ENCODE data around the gene CNGB1.

DNA sequence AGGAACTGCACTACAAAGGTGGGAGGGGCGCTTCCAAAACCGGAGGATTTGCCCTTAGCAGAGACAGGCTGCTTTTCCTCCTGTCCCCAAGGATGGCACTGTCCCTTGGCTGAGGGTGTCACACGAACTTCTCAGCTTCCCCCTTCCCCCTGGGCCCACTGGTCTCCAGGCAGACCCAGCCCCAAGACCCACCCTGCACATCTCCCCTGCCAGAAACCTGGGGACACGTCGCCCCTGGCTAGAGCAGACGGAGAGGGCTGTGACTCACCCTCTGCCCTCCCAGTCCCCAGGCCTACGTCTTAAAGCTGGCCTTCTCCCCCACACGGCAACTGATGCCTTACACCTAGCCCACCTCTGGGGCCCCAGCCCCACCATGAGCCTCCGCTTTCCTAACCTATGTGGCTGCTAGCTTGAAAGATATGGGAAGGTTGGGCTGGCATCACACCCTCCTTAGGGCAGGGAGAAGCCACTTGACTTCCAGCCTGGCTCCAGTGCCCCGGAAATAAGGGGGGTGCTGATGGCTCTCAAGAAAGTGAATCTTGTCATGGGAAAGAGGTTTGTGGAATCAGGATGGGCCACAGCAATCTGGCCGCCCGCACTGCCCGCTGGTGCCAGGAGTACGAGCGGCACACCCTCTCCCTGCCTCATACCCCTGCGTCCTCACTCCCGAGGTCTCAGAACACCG lies 24.9 kb upstream of the CNGB1 start:
- TF ChIP-seq, protein P1, sequence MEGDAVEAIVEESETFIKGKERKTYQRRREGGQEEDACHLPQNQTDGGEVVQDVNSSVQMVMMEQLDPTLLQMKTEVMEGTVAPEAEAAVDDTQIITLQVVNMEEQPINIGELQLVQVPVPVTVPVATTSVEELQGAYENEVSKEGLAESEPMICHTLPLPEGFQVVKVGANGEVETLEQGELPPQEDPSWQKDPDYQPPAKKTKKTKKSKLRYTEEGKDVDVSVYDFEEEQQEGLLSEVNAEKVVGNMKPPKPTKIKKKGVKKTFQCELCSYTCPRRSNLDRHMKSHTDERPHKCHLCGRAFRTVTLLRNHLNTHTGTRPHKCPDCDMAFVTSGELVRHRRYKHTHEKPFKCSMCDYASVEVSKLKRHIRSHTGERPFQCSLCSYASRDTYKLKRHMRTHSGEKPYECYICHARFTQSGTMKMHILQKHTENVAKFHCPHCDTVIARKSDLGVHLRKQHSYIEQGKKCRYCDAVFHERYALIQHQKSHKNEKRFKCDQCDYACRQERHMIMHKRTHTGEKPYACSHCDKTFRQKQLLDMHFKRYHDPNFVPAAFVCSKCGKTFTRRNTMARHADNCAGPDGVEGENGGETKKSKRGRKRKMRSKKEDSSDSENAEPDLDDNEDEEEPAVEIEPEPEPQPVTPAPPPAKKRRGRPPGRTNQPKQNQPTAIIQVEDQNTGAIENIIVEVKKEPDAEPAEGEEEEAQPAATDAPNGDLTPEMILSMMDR (IDR thresholded peaks at IDR 0.05; ENCODE audit: insufficient read depth, low read length, poor library complexity, severe bottlenecking) = no peak
- no peak for TF ChIP-seq EZH2phosphoT487 (conservative IDR thresholded peaks at IDR 0.05; ENCODE audit: low read length)

Measured in SU-DHL-6 (cell line).